Heart left ventricle (tissue), 13 donors: ENCODE results near the gene WDR7.

Experiments
- POLR2A ChIP-seq, 2 donors: fragments of 450-650 bp; IDR thresholded peaks; one replicate each; pipeline ENCODE4 v1.6.1; 2017; ENCODE audit warnings: antibody characterized with exemption in 2 of 2, mild to moderate bottlenecking in 2 of 2, moderate library complexity in 2 of 2
- TF ChIP-seq, protein P1 (sequence below), 12 donors: fragments of 200-600 bp; sonication (generic) in 4 of 12; IDR thresholded peaks; one replicate each; pipeline versions ENCODE4 v1.5.0 to v1.8.0; 2018 to 2022; ENCODE audit warnings: antibody characterized with exemption in 12 of 12, mild to moderate bottlenecking in 5 of 12
- donor health status: ischemic (EF 13 %, LVEDD 7.1; RV severe dilation, severe dysfunction).
- donor health status: DM: no; HTN: yes; CAD: no.
- donor health status: DM: no; HTN: no; CAD: no.
- donor health status: ischemic (EF 25% LVEDD 6.9; RV normal size, moderate dysfunction).
- donor health status: ischemic (EF 25% LVEDD 5.7; RV mildly dilated, moderate dysfunction).
- donor health status: ischemic (EF 35%, LVEDD 5.7; RV mildly dilated, moderate dysfunction).
- donor health status: nonischemic (EF 11% LVEDD 7.7; RV severe dilation, severe dysfunction).
- donor health status: DM: yes; HTN: yes; CAD: no.
- donor health status: PGD.
- donor health status: ischemic (EF 29% LVEDD 5.4; RV normal size, mild dysfunction).
- donor health status: nonischemic (EF 23%, LVEDD 6.1; RV moderate dilation, normal function).

DNA sequence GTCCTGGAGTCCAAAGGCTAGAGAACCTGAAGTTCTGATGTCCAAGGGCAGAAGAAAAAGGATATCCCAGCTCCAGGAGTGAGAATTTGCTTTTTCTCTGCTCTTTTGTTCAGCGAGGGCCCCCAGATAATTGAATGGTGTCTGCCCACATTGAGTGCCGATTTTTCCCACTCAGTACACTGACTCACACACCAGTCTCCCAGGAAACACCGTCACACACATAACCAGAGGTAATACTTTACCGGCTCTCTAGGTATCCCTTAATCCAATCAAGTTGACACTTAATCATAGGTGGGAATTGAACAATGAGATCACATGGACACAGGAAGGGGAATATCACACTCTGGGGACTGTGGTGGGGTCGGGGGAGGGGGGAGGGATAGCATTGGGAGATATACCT lies 161.5 kb downstream of the WDR7 start:
- no peak for TF ChIP-seq POLR2A (IDR thresholded peaks at IDR 0.05)
- TF ChIP-seq, protein P1, sequence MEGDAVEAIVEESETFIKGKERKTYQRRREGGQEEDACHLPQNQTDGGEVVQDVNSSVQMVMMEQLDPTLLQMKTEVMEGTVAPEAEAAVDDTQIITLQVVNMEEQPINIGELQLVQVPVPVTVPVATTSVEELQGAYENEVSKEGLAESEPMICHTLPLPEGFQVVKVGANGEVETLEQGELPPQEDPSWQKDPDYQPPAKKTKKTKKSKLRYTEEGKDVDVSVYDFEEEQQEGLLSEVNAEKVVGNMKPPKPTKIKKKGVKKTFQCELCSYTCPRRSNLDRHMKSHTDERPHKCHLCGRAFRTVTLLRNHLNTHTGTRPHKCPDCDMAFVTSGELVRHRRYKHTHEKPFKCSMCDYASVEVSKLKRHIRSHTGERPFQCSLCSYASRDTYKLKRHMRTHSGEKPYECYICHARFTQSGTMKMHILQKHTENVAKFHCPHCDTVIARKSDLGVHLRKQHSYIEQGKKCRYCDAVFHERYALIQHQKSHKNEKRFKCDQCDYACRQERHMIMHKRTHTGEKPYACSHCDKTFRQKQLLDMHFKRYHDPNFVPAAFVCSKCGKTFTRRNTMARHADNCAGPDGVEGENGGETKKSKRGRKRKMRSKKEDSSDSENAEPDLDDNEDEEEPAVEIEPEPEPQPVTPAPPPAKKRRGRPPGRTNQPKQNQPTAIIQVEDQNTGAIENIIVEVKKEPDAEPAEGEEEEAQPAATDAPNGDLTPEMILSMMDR (IDR thresholded peaks at IDR 0.05): no peak
